PC-3 (cell line): ENCODE results near the gene UBL7.

ENCODE experiments used
- CTCF ChIP-seq: fragments of 300-600 bp; sonication (generic); conservative IDR thresholded peaks from 2 replicates; pipeline ENCODE4 v1.5.1; 2017; ENCODE audit warnings: antibody characterized with exemption, low read depth, mild to moderate bottlenecking, low read length
- EZH2 ChIP-seq: fragments of 300-600 bp; sonication (generic); IDR thresholded peaks from one replicate; pipeline ENCODE4 v1.6.1; 2017; ENCODE audit warnings: antibody characterized with exemption, mild to moderate bottlenecking, low read length; ENCODE audit not compliant: unreplicated experiment
- EZH2phosphoT487 ChIP-seq: fragments of 300-600 bp; sonication (generic); IDR thresholded peaks from 2 replicates; pipeline ENCODE4 v1.6.1; 2018; ENCODE audit warnings: mild to moderate bottlenecking, antibody characterized with exemption, low read length, borderline replicate concordance

- no peak for TF ChIP-seq CTCF
- TF ChIP-seq EZH2phosphoT487: no peak
- TF ChIP-seq EZH2: no peak
Measured at GRCh38 chr15:74409225-74409624, 51.7 kb downstream of the UBL7 start.
